ENCODE measurements around the gene CLEC4M.

CLEC4M gene

DNA sequence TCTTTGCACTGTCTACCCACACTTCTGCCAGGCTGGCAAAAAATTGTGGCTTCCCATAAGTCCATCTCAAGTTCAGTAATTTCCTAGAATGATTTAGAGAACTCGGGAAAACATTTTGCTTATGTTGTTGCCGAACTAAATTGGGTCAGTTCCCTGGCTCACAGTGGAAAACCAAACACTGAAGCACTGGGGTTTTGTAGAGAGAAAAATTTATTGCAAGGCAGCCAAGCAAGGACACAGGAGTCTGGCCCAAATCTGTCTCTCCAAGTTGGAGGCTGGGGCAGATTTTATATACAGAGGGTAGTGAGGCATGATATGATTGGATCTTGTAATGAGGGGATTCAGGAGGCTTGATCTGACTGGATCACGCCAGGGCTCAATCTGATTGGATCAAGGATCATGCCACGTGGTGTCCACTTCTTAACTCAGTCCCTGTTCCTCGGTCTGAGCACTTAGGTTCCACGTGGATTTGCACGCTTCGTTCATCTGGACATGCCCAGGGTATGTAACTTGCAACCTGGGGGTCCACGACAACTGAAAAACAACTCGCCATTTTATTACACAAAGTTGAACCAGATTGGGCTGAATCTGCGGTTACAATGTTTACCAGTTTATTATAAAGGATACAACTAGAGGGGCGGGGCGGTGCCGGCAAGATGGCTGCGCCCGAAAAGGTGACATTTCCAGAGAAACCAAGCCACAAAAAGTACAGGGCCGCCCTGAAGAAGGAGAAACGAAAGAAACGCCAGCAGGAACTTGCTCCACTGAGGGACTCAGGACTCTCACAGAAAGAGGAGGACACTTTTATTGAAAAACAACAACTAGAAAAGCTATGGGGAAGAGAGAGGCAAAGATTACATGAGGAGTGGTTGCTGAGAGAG lies 23.0 kb upstream of the CLEC4M start (continued):
- TF ChIP-seq, protein P1, sequence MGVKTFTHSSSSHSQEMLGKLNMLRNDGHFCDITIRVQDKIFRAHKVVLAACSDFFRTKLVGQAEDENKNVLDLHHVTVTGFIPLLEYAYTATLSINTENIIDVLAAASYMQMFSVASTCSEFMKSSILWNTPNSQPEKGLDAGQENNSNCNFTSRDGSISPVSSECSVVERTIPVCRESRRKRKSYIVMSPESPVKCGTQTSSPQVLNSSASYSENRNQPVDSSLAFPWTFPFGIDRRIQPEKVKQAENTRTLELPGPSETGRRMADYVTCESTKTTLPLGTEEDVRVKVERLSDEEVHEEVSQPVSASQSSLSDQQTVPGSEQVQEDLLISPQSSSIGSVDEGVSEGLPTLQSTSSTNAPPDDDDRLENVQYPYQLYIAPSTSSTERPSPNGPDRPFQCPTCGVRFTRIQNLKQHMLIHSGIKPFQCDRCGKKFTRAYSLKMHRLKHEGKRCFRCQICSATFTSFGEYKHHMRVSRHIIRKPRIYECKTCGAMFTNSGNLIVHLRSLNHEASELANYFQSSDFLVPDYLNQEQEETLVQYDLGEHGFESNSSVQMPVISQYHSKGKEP (tag by site-specific recombination; IDR thresholded peaks at IDR 0.05) = no peak
- no peak for TF ChIP-seq ZNF350 (tag by site-specific recombination; IDR thresholded peaks at IDR 0.05)
- TF ChIP-seq ZFP3 (tag by site-specific recombination; IDR thresholded peaks at IDR 0.05; ENCODE audit: low read depth) = no peak
- TF ChIP-seq ZNF24 (tag by site-specific recombination; IDR thresholded peaks at IDR 0.05) = no peak
- no peak for TF ChIP-seq ZNF548 (tag by site-specific recombination; IDR thresholded peaks at IDR 0.05)
- TF ChIP-seq ZNF10 (tag by site-specific recombination; IDR thresholded peaks at IDR 0.05) = no peak
- TF ChIP-seq HOXC10 (CRISPR knock-in tag; IDR thresholded peaks at IDR 0.05) = no peak
- TF ChIP-seq RBAK (tag by site-specific recombination; IDR thresholded peaks at IDR 0.05) = no peak
- no peak for TF ChIP-seq ZNF214 (tag by site-specific recombination; IDR thresholded peaks at IDR 0.05; ENCODE audit: borderline replicate concordance)
- no peak for TF ChIP-seq ZSCAN30 (tag by site-specific recombination; IDR thresholded peaks at IDR 0.05)
- TF ChIP-seq ZNF37A (tag by site-specific recombination; IDR thresholded peaks at IDR 0.05) = no peak
- TF ChIP-seq, protein P2, sequence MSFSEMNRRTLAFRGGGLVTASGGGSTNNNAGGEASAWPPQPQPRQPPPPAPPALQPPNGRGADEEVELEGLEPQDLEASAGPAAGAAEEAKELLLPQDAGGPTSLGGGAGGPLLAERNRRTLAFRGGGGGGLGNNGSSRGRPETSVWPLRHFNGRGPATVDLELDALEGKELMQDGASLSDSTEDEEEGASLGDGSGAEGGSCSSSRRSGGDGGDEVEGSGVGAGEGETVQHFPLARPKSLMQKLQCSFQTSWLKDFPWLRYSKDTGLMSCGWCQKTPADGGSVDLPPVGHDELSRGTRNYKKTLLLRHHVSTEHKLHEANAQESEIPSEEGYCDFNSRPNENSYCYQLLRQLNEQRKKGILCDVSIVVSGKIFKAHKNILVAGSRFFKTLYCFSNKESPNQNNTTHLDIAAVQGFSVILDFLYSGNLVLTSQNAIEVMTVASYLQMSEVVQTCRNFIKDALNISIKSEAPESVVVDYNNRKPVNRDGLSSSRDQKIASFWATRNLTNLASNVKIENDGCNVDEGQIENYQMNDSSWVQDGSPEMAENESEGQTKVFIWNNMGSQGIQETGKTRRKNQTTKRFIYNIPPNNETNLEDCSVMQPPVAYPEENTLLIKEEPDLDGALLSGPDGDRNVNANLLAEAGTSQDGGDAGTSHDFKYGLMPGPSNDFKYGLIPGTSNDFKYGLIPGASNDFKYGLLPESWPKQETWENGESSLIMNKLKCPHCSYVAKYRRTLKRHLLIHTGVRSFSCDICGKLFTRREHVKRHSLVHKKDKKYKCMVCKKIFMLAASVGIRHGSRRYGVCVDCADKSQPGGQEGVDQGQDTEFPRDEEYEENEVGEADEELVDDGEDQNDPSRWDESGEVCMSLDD (tag by site-specific recombination; IDR thresholded peaks at IDR 0.05) = no peak
- TF ChIP-seq KLF10 (tag by site-specific recombination; IDR thresholded peaks at IDR 0.05) = no peak
- TF ChIP-seq ZNF514 (tag by site-specific recombination; IDR thresholded peaks at IDR 0.05) = no peak
- TF ChIP-seq, protein P3, sequence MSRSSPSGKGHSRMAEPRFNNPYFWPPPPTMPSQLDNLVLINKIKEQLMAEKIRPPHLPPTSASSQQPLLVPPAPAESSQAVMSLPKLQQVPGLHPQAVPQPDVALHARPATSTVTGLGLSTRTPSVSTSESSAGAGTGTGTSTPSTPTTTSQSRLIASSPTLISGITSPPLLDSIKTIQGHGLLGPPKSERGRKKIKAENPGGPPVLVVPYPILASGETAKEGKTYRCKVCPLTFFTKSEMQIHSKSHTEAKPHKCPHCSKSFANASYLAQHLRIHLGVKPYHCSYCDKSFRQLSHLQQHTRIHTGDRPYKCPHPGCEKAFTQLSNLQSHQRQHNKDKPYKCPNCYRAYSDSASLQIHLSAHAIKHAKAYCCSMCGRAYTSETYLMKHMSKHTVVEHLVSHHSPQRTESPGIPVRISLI (tag by site-specific recombination; IDR thresholded peaks at IDR 0.05) = no peak

DNA sequence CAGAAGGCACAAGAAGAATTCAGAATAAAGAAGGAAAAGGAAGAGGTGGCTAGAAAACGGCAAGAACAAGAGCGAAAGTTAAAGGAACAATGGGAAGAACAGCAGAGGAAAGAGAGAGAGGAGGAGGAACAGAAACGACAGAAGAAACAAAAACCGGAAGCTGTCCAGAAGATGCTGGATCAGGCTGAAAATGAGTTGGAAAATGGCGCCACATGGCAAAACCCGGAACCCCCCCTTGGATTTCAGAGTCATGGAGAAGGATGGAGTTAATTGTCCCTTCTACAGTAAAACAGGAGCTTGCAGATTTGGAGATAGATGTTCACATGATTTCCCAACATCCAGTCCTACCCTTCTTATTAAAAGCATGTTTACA lies 22.4 kb upstream of the CLEC4M start:
- ChIA-PET POLR2A (no interaction called here), CTCF (interaction anchor here (1.2 kb wide), 1 partner anchor 59 kb away, joined by 4 read pairs; no protein-coding TSS in a partner anchor)
- TF ChIP-seq, protein P4, sequence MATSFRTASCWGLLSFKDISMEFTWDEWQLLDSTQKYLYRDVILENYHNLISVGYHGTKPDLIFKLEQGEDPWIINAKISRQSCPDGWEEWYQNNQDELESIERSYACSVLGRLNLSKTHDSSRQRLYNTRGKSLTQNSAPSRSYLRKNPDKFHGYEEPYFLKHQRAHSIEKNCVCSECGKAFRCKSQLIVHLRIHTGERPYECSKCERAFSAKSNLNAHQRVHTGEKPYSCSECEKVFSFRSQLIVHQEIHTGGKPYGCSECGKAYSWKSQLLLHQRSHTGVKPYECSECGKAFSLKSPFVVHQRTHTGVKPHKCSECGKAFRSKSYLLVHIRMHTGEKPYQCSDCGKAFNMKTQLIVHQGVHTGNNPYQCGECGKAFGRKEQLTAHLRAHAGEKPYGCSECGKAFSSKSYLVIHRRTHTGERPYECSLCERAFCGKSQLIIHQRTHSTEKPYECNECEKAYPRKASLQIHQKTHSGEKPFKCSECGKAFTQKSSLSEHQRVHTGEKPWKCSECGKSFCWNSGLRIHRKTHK (tag by site-specific recombination; IDR thresholded peaks at IDR 0.05) = no peak
- TF ChIP-seq RBAK (tag by site-specific recombination; IDR thresholded peaks at IDR 0.05) = no peak
- TF ChIP-seq, protein P5, sequence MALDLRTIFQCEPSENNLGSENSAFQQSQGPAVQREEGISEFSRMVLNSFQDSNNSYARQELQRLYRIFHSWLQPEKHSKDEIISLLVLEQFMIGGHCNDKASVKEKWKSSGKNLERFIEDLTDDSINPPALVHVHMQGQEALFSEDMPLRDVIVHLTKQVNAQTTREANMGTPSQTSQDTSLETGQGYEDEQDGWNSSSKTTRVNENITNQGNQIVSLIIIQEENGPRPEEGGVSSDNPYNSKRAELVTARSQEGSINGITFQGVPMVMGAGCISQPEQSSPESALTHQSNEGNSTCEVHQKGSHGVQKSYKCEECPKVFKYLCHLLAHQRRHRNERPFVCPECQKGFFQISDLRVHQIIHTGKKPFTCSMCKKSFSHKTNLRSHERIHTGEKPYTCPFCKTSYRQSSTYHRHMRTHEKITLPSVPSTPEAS (tag by site-specific recombination; IDR thresholded peaks at IDR 0.05) = no peak
- TF ChIP-seq, protein P6, sequence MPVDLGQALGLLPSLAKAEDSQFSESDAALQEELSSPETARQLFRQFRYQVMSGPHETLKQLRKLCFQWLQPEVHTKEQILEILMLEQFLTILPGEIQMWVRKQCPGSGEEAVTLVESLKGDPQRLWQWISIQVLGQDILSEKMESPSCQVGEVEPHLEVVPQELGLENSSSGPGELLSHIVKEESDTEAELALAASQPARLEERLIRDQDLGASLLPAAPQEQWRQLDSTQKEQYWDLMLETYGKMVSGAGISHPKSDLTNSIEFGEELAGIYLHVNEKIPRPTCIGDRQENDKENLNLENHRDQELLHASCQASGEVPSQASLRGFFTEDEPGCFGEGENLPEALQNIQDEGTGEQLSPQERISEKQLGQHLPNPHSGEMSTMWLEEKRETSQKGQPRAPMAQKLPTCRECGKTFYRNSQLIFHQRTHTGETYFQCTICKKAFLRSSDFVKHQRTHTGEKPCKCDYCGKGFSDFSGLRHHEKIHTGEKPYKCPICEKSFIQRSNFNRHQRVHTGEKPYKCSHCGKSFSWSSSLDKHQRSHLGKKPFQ (tag by site-specific recombination; IDR thresholded peaks at IDR 0.05) = no peak
- TF ChIP-seq ZNF132 (tag by site-specific recombination; IDR thresholded peaks at IDR 0.05; ENCODE audit: borderline replicate concordance) = no peak
- Histone ChIP-seq H3K4me3 (ENCODE audit: low read depth, low read length) (no peak overlapping the region), H3K27ac (ENCODE audit: extremely low read depth, low read depth, low read length) (no peak overlapping the region), H3K4me1 (ENCODE audit: control insufficient read depth, insufficient read depth, low read length) (no peaks in the 10 kb centered on the region), H3K36me3 (ENCODE audit: control insufficient read depth in 2 of 2, insufficient read depth in 1 of 2, low read length in 2 of 2) (no peaks in the 10 kb centered on the region), H3K9me3 (ENCODE audit: control insufficient read depth, insufficient read depth, low read depth, low read length) (no peaks in the 10 kb centered on the region)

Measured in HEK293 (cell line).